Epithelial cell of proximal tubule (primary cell): Measurements from ENCODE around the gene TLCD5. TPM values are rescaled to one million over a fixed set of nuclear protein-coding genes. Genes with fewer than 3 reads are reported as not detected.

ENCODE experiments used
- DNase-seq: peaks from one replicate; pipeline ENCODE4 v3.0.0-alpha.2; 2011; ENCODE audit warnings: low read depth
- H3K4me3 ChIP-seq: 2 replicates; pipeline ENCODE4 v1.5.1; 2011; ENCODE audit warnings: low read depth, mild to moderate bottlenecking, low read length
- CTCF ChIP-seq: conservative IDR thresholded peaks from 2 replicates; pipeline ENCODE4 v1.5.1; 2012; ENCODE audit warnings: low read depth, mild to moderate bottlenecking, low read length
- total RNA-seq: library from RNA; depleted of rRNA; stranded (reverse); fragments of >200 nt; gene quantifications from 2 replicates; pipeline ENCODE4 v1.2.3, GENCODE V29; 2015

Gene TLCD5
- total RNA-seq, 1 donor from 2014 or later: 23.1 TPM

DNA sequence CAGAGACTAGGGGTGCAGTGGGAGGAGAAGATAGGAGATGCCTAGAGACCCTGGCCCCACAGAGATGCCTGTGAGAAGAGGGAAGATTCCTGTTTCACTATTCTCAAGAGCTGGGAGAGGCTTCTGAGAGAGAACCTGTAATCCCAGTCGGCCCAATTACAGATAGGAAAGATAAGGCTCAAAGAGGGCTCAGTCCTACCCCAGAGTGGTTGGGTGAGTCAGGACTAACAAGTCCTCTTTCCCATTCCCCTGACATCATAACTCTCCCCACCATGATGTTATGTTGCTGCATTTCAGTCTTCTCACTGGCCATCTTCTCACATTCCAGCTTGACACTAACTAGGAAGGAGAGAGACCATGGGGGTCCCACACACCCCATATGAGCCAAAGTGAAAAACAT lies 29.0 kb downstream of the TLCD5 start:
- no peak for DNase-seq
- H3K4me3 ChIP-seq: no peak overlapping the region
- no peak for TF ChIP-seq CTCF

DNA sequence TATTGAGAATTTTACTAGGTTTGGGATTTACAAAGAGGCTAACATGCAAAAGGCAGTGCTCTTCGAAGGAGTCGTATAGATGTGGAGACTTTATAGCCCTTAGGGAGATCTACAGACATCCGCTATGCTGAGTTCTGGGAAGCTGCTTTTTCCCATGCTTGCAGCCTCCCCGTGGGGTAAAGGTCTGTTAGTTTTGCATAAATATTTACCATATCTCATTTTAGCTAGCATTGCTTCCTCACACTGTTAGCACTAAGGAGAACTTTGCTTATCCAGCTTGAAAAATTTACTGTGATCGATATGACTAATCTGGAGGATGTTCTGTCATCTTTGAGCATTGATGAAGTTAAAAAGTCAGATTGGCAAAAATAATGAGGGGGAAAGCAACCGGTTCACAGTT lies 29.7 kb downstream of the TLCD5 start:
- DNase-seq: no peak
- no peak for TF ChIP-seq CTCF

GRCh38 chr11:120357620-120358019 lies 32.5 kb downstream of the TLCD5 start:
- DNase-seq: no peak
- H3K4me3 ChIP-seq: no peak overlapping the region
- TF ChIP-seq CTCF: no peak

More for the DNA sequence above, 29.7 kb downstream of the TLCD5 start:
- H3K4me3 ChIP-seq: no peak overlapping the region

- DNase-seq: no peak
- no peak for TF ChIP-seq CTCF
- no peak overlapping the region for H3K4me3 ChIP-seq
Measured at GRCh38 chr11:120358729-120359128, 33.6 kb downstream of the TLCD5 start.

- no peak for TF ChIP-seq CTCF
- DNase-seq: no peak
- H3K4me3 ChIP-seq: no peak overlapping the region
Measured at GRCh38 chr11:120363436-120363835, 38.3 kb downstream of the TLCD5 start.

- H3K4me3 ChIP-seq: no peak overlapping the region
- DNase-seq: no peak
- TF ChIP-seq CTCF: no peak
Measured at GRCh38 chr11:120365512-120365911, 40.4 kb downstream of the TLCD5 start.

GRCh38 chr11:120372296-120372695 lies 47.2 kb downstream of the TLCD5 start:
- no peak for DNase-seq
- no peak for TF ChIP-seq CTCF

More at GRCh38 chr11:120372296-120372695, 47.2 kb downstream of the TLCD5 start:
- no peak overlapping the region for H3K4me3 ChIP-seq
